NCI-H524 treated with DMSO at 0.1 percent for 48 hours (cell line): ENCODE measurements around the gene TMEM220.
A peak's percentile ranks its signal among the peaks of the same experiment; 100 is the strongest.

Source experiments
- DNase-seq: peaks from one replicate; lab custom pipeline; 2025; lab: John Stamatoyannopoulos, UW

TMEM220 gene

GRCh38 chr17:10729334-10730193 lies at the start of gene TMEM220:
Gene TMEM220 (minus strand): TSS chr17:10730023. CDS start chr17:10729851, 172 bp downstream.
- DNase-seq: no peak

- DNase-seq: no peak
These were observed 49.8 kb upstream of the TMEM220 start for GRCh38 chr17:10779609-10780008.

DNA sequence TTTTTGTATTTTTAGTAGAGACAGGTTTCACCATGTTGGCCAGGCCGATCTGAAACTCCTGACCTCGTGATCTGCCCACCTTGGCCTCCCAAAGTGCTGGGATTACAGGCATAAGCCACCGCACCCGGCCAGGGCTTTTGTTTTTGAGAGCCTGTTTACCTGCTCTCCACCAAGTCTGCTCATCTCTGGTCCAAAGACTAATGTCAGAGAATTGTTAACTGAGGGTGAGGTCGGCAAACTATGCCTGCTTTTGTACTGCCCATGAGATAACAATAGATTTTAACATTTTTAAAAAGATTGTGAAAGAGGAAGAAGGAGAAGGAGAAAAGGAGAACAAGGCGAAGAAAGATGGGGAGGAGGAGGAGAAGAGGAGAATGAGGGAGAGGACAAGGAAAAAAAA lies 48.1 kb upstream of the TMEM220 start:
- no peak for DNase-seq

DNA sequence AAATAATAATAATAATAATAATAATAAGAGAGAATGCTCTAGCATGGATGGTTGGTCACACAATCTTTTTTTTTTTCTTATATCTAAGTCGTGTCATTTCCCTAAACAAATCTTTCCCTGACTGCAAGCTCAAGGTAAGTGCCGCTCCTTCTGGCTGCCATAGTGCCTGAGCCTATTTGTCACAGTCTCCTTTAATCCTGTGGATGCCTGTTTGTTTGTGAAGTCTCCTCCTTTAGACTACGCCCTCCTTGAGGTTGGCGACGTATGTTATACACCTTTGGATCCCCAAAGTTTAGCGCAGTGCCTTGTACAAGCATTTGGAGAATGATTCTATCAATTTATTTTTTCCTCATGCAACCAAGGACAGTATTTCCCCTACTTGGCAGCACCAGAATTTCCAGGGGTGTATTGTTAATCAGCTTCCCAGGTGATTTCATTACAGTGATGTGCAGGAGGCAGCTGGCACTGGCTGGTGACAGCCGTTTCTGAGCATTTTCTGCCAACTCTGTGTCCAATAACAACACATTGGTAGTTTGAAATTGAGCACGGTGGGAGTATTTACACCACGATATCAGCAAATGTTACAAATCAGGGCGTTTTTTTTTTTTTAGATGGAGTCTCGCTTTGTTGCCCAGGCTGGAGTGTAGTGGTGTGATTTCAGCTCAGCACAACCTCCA lies 47.4 kb upstream of the TMEM220 start:
- DNase-seq: no peak

- no peak for DNase-seq
These were observed 46.6 kb upstream of the TMEM220 start for GRCh38 chr17:10776381-10776780.

GRCh38 chr17:10775740-10776356 lies 46.0 kb upstream of the TMEM220 start:
- DNase-seq: no peak

- DNase-seq: no peak
These were observed 45.2 kb upstream of the TMEM220 start for GRCh38 chr17:10775058-10775457.

DNA sequence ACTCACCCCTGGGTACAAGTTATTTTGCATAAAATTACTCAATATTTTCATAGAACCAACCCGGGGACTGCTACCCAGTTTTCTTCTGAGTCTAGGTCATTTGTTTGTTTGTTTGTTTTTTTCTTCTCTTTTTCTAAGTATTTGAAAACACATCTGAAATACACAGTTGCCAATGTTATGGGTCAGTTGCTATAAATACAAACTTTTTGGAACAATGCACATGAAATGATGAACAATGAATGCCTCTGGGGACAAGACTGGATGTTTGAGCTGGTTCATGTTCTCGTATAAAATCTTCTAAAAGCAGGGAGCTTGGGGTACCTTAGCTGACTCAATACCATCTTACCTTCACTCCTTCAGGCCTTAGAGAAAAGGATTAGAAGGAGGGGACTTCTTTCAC lies 43.6 kb upstream of the TMEM220 start:
- no peak for DNase-seq

GRCh38 chr17:10772425-10773380 lies 42.9 kb upstream of the TMEM220 start:
- DNase-seq: peak; percentile 4

GRCh38 chr17:10771148-10771547 lies 41.3 kb upstream of the TMEM220 start:
- DNase-seq: no peak

DNA sequence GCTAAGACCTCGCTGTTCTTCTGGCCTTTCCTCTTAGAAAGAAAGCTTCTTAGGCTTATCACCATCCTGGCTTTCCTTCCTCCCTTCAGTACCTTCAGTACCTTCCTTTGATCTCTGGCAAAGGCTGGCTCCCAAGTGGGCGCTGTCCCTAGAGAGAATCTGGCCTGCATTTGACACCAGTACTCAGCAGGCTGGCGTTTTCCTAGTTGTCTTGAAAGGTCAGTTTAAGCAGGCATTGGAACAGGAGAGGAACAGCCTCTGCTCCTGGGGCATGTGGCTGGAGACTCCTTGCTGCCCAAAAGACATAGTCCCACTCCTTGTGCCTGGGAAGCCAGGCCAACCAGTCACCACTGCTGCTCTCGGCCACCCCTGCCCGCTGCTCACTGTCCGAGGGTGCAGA lies 40.0 kb upstream of the TMEM220 start:
- no peak for DNase-seq

DNA sequence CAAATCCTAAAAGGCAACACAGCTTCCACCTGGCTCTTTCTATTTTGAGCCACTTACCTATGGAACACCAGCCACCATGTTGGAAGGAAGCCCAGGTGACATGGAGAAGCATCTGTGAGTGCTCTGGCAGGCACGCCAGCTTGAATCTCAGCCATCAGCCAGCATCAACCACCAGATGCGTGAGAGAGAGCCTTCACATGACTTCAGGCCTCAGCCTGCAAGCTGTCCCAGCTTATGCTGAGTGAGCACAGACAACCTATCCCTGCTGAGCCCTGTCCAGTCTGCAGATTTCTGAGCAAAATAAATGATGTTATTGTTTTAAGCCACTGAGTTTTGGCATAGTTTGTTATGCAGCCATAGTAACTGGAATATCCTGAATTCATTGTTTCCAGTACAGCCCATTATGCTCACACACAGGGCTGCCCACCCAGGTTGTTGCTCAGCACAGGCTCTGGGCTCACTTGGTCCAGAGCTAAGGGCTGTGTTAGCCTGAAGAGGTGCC lies 39.0 kb upstream of the TMEM220 start:
- no peak for DNase-seq

DNA sequence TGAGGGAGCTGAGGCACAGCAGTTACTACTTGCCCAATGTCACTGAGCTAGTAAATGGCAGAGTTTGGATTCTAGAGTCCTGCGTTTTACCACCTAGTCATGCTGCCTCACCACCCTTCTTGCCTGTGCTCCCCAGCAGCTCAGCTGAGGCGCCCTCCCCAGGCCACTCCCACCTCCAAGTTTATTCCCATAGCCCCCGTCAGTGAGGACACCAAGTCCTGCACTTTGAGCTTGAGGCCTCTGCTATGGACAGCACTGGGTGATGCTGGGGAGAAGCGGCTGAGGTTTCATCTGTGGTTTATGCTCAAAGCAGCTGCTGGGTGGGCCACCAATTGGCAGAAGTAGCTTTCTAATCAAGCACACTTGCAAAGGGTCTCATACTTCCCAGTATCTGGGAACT lies 37.4 kb upstream of the TMEM220 start:
- no peak for DNase-seq

DNA sequence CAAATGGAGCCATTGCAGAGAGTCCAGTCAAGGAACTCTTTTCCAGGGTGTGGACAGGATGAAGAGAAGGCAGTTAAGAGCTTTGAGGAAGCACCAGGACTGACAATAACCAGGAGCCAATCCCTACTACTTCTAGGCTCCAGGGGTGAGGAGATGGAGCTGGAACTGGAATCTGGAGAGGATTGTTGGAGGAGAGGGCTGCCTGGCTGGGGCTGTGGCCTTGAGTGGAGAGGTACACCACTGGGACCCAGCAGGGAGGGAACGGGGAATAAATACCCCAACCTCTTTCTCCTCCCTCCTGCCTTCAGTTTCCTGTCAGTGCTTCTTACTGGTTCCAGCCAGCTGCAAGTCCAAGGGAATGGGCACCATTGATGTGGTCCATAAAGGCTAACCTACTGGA lies 32.2 kb upstream of the TMEM220 start:
- DNase-seq: no peak

DNA sequence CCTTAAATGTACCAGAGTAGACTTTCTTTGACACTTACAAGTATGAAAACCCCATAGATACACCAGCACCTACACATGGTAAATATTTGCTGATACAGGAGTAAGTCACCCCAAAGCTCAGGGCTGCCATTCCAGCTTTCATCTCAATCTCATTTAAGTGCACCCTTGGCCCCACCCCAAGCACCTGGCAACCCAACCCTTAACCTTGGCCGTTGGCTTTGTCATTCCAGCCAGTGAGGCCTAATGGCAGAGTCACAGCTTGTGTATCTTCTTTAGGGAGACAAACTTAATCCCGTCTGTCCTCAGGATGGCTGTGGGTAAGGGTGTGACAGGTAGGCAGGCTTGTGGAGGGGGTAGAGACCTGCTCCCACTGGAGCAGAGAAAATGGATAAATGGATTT lies 31.5 kb upstream of the TMEM220 start:
- DNase-seq: no peak

DNA sequence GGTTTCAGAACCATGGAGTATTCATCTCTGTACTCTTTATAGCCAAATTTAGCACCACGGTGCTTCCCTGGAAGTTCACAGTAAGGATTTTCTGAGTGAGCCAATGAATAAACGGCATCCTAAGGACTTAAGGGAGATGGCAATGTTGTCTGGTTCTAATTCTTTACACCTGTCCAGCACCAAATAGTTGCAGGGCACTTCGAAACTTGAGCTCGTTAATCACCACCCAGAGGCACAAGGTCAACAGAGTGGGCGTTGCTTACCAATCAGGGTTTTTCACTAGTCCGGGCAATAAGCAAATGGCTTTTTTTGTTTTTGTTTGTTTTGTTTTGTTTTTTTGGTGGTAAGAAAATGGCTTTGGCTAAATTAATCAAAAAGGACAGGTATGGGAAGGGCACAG lies 28.2 kb upstream of the TMEM220 start:
- no peak for DNase-seq

DNA sequence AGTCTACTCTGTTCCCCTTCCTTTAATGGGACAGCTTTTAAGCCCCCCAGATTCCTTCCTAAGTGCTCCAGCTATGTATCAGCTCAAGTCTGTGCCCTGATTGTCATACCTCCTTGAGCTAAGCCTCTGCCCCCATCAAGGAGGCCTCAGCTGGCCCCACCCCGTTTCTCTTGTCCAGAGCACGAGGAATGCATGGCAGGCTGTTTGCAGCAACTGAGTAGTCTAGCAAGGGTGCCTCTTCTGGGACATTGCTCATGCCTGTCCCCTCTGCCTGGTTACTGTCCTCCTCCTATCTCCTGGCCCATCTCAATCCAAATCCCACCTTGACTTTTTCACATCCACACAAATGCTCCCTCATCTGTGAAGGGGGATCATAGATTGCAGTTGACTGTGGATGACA lies 27.8 kb upstream of the TMEM220 start:
- no peak for DNase-seq

GRCh38 chr17:10757067-10757466 lies 27.2 kb upstream of the TMEM220 start:
- DNase-seq: no peak

DNA sequence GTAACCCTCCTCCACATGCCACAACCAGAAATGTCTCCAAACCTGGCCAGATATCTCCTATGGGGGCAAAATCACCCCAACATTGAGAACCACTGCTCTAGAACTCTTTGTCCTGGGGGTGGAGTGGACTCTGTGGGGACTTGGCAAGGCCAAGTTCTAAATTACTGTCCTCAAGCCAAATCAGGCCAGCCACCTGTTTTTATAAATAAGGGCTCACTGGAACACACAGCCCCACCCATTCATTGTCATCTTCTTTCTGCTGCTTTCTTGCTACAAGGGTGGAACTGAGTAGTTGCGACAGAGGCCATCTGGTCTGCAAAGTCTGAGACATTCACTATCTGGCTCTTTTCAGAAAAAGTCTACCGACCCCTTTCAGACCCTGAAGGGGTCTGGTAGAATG lies 26.8 kb upstream of the TMEM220 start:
- DNase-seq: no peak

GRCh38 chr17:10756185-10756584 lies 26.4 kb upstream of the TMEM220 start:
- no peak for DNase-seq

DNA sequence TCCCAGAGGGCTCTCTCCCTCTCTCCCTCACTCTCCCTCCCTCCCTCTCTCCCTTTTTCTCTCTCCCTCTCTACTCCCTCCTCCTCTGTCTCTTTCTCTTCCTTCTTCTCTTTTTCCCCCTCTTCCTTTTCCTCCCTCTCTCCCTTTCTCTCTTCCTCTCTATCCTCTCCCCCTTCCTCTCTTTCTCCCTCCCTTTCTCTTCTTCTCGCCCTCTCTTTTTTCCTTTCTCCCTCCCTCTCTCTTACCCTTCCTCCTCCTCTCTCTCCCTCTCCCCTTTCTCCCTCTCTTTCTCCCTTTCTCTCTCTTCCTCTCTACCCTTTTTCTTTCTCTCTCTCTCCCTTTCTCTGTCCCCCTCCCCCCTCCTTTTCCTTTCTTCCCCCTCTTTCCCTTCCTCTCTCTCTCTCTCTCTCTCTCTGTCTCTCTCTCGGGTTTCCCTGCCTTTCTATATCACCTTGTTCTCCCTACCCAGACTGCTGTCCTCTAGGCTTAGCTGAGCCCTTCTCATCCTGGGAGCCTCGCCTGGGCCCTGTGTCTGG lies 25.8 kb upstream of the TMEM220 start:
- no peak for DNase-seq
